Measurements from ENCODE around the gene FAM13C. TPM values are rescaled to one million over a fixed set of nuclear protein-coding genes. Genes with fewer than 3 reads are reported as not detected.

FAM13C gene
- polyA plus RNA-seq, 2 of the 4 experiments (the other 2 are of a cell fraction), result not detected

GRCh38 chr10:59350558-59350957, 11.8 kb downstream of the FAM13C start:
- TF ChIP-seq ZSCAN20 (CRISPR knock-in tag; IDR thresholded peaks at IDR 0.05), result no peak
- TF ChIP-seq GATA3 (IDR thresholded peaks at IDR 0.05; ENCODE audit: borderline replicate concordance), result no peak
- no peak for TF ChIP-seq KDM5A (IDR thresholded peaks at IDR 0.05)
- no peak for TF ChIP-seq HOXB5 (CRISPR knock-in tag; IDR thresholded peaks at IDR 0.05)
- TF ChIP-seq USF2 (IDR thresholded peaks at IDR 0.05), result no peak
- TF ChIP-seq EHF (CRISPR knock-in tag; IDR thresholded peaks at IDR 0.05), result no peak
- TF ChIP-seq TFCP2L1 (CRISPR knock-in tag; IDR thresholded peaks at IDR 0.05), result no peak
- no peak for TF ChIP-seq BCL3 (IDR thresholded peaks at IDR 0.05)
- TF ChIP-seq MYC (IDR thresholded peaks at IDR 0.05; ENCODE audit: borderline replicate concordance, low read length), result no peak
- TF ChIP-seq POLR2AphosphoS2 (conservative IDR thresholded peaks at IDR 0.05; ENCODE audit: low read length), result no peak
- no peak for TF ChIP-seq RAD21 (conservative IDR thresholded peaks at IDR 0.05 in 1 of 2, IDR thresholded peaks at IDR 0.05 in 1 of 2)
- TF ChIP-seq PBX3 (IDR thresholded peaks at IDR 0.05), result no peak
- no peak for TF ChIP-seq FOSB (CRISPR knock-in tag; IDR thresholded peaks at IDR 0.05)
- TF ChIP-seq ZNF302 (CRISPR knock-in tag; IDR thresholded peaks at IDR 0.05), result no peak
- no peak for TF ChIP-seq EP300 (IDR thresholded peaks at IDR 0.05)
- no peak for TF ChIP-seq HDAC2 (IDR thresholded peaks at IDR 0.05)
- no peak for TF ChIP-seq E2F6 (IDR thresholded peaks at IDR 0.05; ENCODE audit: borderline replicate concordance, low read depth)
- no peak for TF ChIP-seq HES2 (IDR thresholded peaks at IDR 0.05)
- no peak for TF ChIP-seq MAFK (IDR thresholded peaks at IDR 0.05; ENCODE audit: partially characterized antibody)
- Histone ChIP-seq H3K9me3 (no peaks in the 10 kb centered on the region), H3K4me2 (no peak overlapping the region), H3K4me1 (no peaks in the 10 kb centered on the region), H3K27ac (no peak overlapping the region), H3K4me3 (no peak overlapping the region)
- FAIRE-seq (no peak), DNase-seq (ENCODE audit: low read depth in 1 of 2, low spot score in 1 of 2) (no peak), ATAC-seq (no peak)
- ChIA-PET CTCF (no interaction called here), POLR2A (no interaction called here)
- 63% methylated on average over 2 of the region's 2 CpGs for WGBS (ENCODE audit: missing lambda C conversion rate)

GRCh38 chr10:59346321-59346720, 16.0 kb downstream of the FAM13C start:
- Histone ChIP-seq H3K4me3 (no peak overlapping the region), H3K27ac (no peak overlapping the region), H3K4me1 (no peaks in the 10 kb centered on the region), H3K4me2 (no peak overlapping the region), H3K9me3 (no peaks in the 10 kb centered on the region)
- CTCF ChIA-PET, result interaction anchor here (2.1 kb wide), 1 partner anchor 10 kb away, joined by 7 read pairs; no protein-coding TSS in a partner anchor
- FAIRE-seq (no peak), ATAC-seq (no peak), DNase-seq (ENCODE audit: low read depth in 1 of 2, low spot score in 1 of 2) (no peak)
- POLR2A ChIA-PET, result no interaction called here
- WGBS (ENCODE audit: missing lambda C conversion rate), result 0% methylated on average over 1 of the region's 1 CpG
- no peak for TF ChIP-seq GATA3 (IDR thresholded peaks at IDR 0.05; ENCODE audit: borderline replicate concordance)
- TF ChIP-seq POLR2AphosphoS2 (conservative IDR thresholded peaks at IDR 0.05; ENCODE audit: low read length), result no peak
- no peak for TF ChIP-seq EP300 (IDR thresholded peaks at IDR 0.05)
- TF ChIP-seq CHD2 (IDR thresholded peaks at IDR 0.05; ENCODE audit: low read length, partially characterized antibody), result no peak
- no peak for TF ChIP-seq HOXB5 (CRISPR knock-in tag; IDR thresholded peaks at IDR 0.05)
- no peak for TF ChIP-seq USF2 (IDR thresholded peaks at IDR 0.05)
- no peak for TF ChIP-seq HOXB13 (CRISPR knock-in tag; IDR thresholded peaks at IDR 0.05; ENCODE audit: low read depth)
- no peak for TF ChIP-seq NR3C1 (IDR thresholded peaks at IDR 0.05)
